GM19455 (cell line): ENCODE data around the gene MEIS1.

Source experiments
- ATAC-seq: cut with Tn5 transposase; IDR thresholded peaks from one replicate; pipeline ENCODE4 v1.9.1; 2021; ENCODE audit not compliant: unreplicated experiment

The MEIS1 gene

GRCh38 chr2:66578054-66578686, 143.2 kb downstream of the MEIS1 start:
- ATAC-seq = no peak

- no peak for ATAC-seq
These were observed 143.8 kb downstream of the MEIS1 start for GRCh38 chr2:66578687-66579106.

- no peak for ATAC-seq
These were observed 144.5 kb downstream of the MEIS1 start for GRCh38 chr2:66579186-66580126.

GRCh38 chr2:66580166-66581049, 145.5 kb downstream of the MEIS1 start:
- no peak for ATAC-seq

GRCh38 chr2:66581339-66582103, 146.6 kb downstream of the MEIS1 start:
- ATAC-seq = no peak

GRCh38 chr2:66582104-66582986, 147.4 kb downstream of the MEIS1 start:
- no peak for ATAC-seq

- no peak for ATAC-seq
These were observed 148.3 kb downstream of the MEIS1 start for GRCh38 chr2:66582987-66583880.

- no peak for ATAC-seq
These were observed 149.0 kb downstream of the MEIS1 start for GRCh38 chr2:66583881-66584280.

GRCh38 chr2:66585587-66585986, 150.7 kb downstream of the MEIS1 start:
- ATAC-seq = no peak

- ATAC-seq = no peak
These were observed 152.3 kb downstream of the MEIS1 start for GRCh38 chr2:66587216-66587615.

GRCh38 chr2:66594001-66594400, 159.1 kb downstream of the MEIS1 start:
- no peak for ATAC-seq

GRCh38 chr2:66595556-66595955, 160.6 kb downstream of the MEIS1 start:
- no peak for ATAC-seq

- ATAC-seq = no peak
These were observed 161.3 kb downstream of the MEIS1 start for GRCh38 chr2:66596256-66596655.

GRCh38 chr2:66601624-66602023, 166.7 kb downstream of the MEIS1 start:
- no peak for ATAC-seq

GRCh38 chr2:66602341-66602740, 167.4 kb downstream of the MEIS1 start:
- no peak for ATAC-seq

- no peak for ATAC-seq
These were observed 169.4 kb downstream of the MEIS1 start for GRCh38 chr2:66604326-66604725.

- ATAC-seq = no peak
These were observed 170.1 kb downstream of the MEIS1 start for GRCh38 chr2:66604976-66605375.

GRCh38 chr2:66607152-66607551, 172.2 kb downstream of the MEIS1 start:
- no peak for ATAC-seq
